SU-DHL-6 (cell line): Measurements from ENCODE around the gene GFPT2.

Experiments used
- H2AFZ ChIP-seq: fragments of 200-600 bp; sonication (generic); 2 replicates; pipeline ENCODE4 v1.6.1; 2014; ENCODE audit warnings: low read depth, mild to moderate bottlenecking, moderate library complexity, mixed read lengths, antibody characterized with exemption, low read length; ENCODE audit not compliant: severe bottlenecking
- H3F3A ChIP-seq: fragments of 200-600 bp; shearing (Covaris generic); 2 replicates; pipeline ENCODE4 v1.6.0; 2016; ENCODE audit warnings: antibody characterized with exemption, mild to moderate bottlenecking; ENCODE audit not compliant: insufficient read depth
- H3K27ac ChIP-seq: fragments of 200-600 bp; sonication (generic); 2 replicates; pipeline ENCODE4 v1.5.1; 2016; ENCODE audit warnings: low read depth, mild to moderate bottlenecking, low read length, moderate library complexity, mixed read lengths
- H3K27me3 ChIP-seq: fragments of 200-600 bp; sonication (generic), shearing (Covaris generic); 2 replicates; pipeline ENCODE4 v1.6.0; 2014; ENCODE audit warnings: mild to moderate bottlenecking, low read length
- H3K36me3 ChIP-seq: fragments of 200-600 bp; sonication (generic); 2 replicates; pipeline ENCODE4 v1.6.1; 2014; ENCODE audit warnings: mild to moderate bottlenecking, low read length, mixed read lengths
- H3K4me2 ChIP-seq: fragments of 300-600, 200-600 bp; shearing (Covaris generic), sonication (generic); 2 replicates; pipeline ENCODE4 v1.6.0; 2014; ENCODE audit warnings: low read length, low read depth, mild to moderate bottlenecking; ENCODE audit not compliant: poor library complexity, severe bottlenecking
- H3K4me3 ChIP-seq: fragments of 200-600 bp; sonication (generic); 2 replicates; pipeline ENCODE4 v1.5.1; 2014; ENCODE audit warnings: antibody characterized with exemption, low read length, mild to moderate bottlenecking, mixed read lengths; ENCODE audit not compliant: insufficient read depth, poor library complexity, severe bottlenecking
- H3K79me2 ChIP-seq: fragments of 200-600 bp; sonication (generic); 2 replicates; pipeline ENCODE4 v1.6.1; 2014; ENCODE audit warnings: mild to moderate bottlenecking, low read length, moderate library complexity; ENCODE audit not compliant: insufficient read depth
- H3K9ac ChIP-seq: fragments of 200-600 bp; sonication (generic); 2 replicates; pipeline ENCODE4 v1.7.0; 2014; ENCODE audit warnings: mild to moderate bottlenecking, low read length
- H3K9me2 ChIP-seq: fragments of 200-600 bp; sonication (generic); replicated peaks from 2 replicates; pipeline ENCODE4 v1.6.1; 2014; ENCODE audit warnings: low read length; ENCODE audit not compliant: insufficient read depth
- H3K9me3 ChIP-seq: fragments of 200-600 bp; sonication (generic); 2 replicates; pipeline ENCODE4 v1.6.1; 2014; ENCODE audit warnings: low read length, mixed read lengths; ENCODE audit not compliant: insufficient read depth
- H4K20me1 ChIP-seq: fragments of 200-600 bp; sonication (generic); 2 replicates; pipeline ENCODE4 v1.6.1; 2014; ENCODE audit warnings: low read depth, mild to moderate bottlenecking, antibody characterized with exemption, low read length, moderate library complexity, mixed read lengths
- CTCF ChIP-seq: fragments of 200-600 bp; sonication (generic); IDR thresholded peaks from one replicate; pipeline ENCODE4 v1.5.1; 2017; ENCODE audit warnings: antibody characterized with exemption, mild to moderate bottlenecking, low read length, moderate library complexity; ENCODE audit not compliant: insufficient read depth, poor library complexity, severe bottlenecking
- EZH2phosphoT487 ChIP-seq: fragments of 200-600 bp; sonication (generic), shearing (Covaris generic); conservative IDR thresholded peaks from 2 replicates; pipeline ENCODE4 v1.6.1; 2018; ENCODE audit warnings: mild to moderate bottlenecking, antibody characterized with exemption, low read length, moderate library complexity, mixed read lengths

Gene GFPT2

GRCh38 chr5:180380856-180381255 is 27.7 kb upstream of the GFPT2 start:
- no peaks in the 10 kb centered on the region for H3F3A ChIP-seq
- no peaks in the 10 kb centered on the region for H3K79me2 ChIP-seq
- H3K36me3 ChIP-seq: no peaks in the 10 kb centered on the region
- no peak overlapping the region for H3K27ac ChIP-seq
- H3K9me3 ChIP-seq: no peaks in the 10 kb centered on the region
- TF ChIP-seq CTCF (no peak), EZH2phosphoT487 (no peak)
- H3K4me3 ChIP-seq: no peak overlapping the region
- H3K9me2 ChIP-seq: no peaks in the 10 kb centered on the region
- no peak overlapping the region for H3K4me2 ChIP-seq
- no peaks in the 10 kb centered on the region for H4K20me1 ChIP-seq
- H2AFZ ChIP-seq: no peak overlapping the region
- no peaks in the 10 kb centered on the region for H3K27me3 ChIP-seq
- H3K9ac ChIP-seq: no peak overlapping the region

GRCh38 chr5:180380441-180380840 is 27.3 kb upstream of the GFPT2 start:
- Histone ChIP-seq H3K9ac (no peak overlapping the region), H3F3A (no peaks in the 10 kb centered on the region), H3K79me2 (no peaks in the 10 kb centered on the region), H2AFZ (no peak overlapping the region), H3K9me3 (no peaks in the 10 kb centered on the region), H3K4me3 (no peak overlapping the region), H3K36me3 (no peaks in the 10 kb centered on the region), H4K20me1 (no peaks in the 10 kb centered on the region), H3K9me2 (no peaks in the 10 kb centered on the region), H3K4me2 (no peak overlapping the region), H3K27ac (no peak overlapping the region), H3K27me3 (no peaks in the 10 kb centered on the region)
- TF ChIP-seq CTCF (no peak), EZH2phosphoT487 (no peak)

- TF ChIP-seq CTCF (no peak), EZH2phosphoT487 (no peak)
- no peaks in the 10 kb centered on the region for H3K79me2 ChIP-seq
Observed at GRCh38 chr5:180379355-180380070, 26.4 kb upstream of the GFPT2 start.

More at GRCh38 chr5:180379355-180380070, 26.4 kb upstream of the GFPT2 start:
- Histone ChIP-seq H3K4me2 (no peak overlapping the region), H3K9me3 (no peaks in the 10 kb centered on the region), H4K20me1 (no peaks in the 10 kb centered on the region), H3K27ac (no peak overlapping the region), H3K27me3 (no peaks in the 10 kb centered on the region), H3K36me3 (no peaks in the 10 kb centered on the region), H2AFZ (no peak overlapping the region), H3K9ac (no peak overlapping the region), H3F3A (no peaks in the 10 kb centered on the region), H3K9me2 (no peaks in the 10 kb centered on the region), H3K4me3 (no peak overlapping the region)
